Measurements from ENCODE around the gene TIPARP.

The TIPARP gene

GRCh38 chr3:156721687-156722618 is 47.6 kb downstream of the TIPARP start:
- CTCF ChIA-PET = interaction anchor here (0.6 kb wide), 1 partner anchor 1644 kb away, joined by 5 read pairs; no protein-coding TSS in a partner anchor
- POLR2A ChIA-PET (ENCODE audit: low non-redundant PET) = no interaction called here
- H3K27ac ChIP-seq = no peak overlapping the region
- no peak for DNase-seq (ENCODE audit: low spot score)
- TF ChIP-seq, protein P1, sequence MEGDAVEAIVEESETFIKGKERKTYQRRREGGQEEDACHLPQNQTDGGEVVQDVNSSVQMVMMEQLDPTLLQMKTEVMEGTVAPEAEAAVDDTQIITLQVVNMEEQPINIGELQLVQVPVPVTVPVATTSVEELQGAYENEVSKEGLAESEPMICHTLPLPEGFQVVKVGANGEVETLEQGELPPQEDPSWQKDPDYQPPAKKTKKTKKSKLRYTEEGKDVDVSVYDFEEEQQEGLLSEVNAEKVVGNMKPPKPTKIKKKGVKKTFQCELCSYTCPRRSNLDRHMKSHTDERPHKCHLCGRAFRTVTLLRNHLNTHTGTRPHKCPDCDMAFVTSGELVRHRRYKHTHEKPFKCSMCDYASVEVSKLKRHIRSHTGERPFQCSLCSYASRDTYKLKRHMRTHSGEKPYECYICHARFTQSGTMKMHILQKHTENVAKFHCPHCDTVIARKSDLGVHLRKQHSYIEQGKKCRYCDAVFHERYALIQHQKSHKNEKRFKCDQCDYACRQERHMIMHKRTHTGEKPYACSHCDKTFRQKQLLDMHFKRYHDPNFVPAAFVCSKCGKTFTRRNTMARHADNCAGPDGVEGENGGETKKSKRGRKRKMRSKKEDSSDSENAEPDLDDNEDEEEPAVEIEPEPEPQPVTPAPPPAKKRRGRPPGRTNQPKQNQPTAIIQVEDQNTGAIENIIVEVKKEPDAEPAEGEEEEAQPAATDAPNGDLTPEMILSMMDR (conservative IDR thresholded peaks at IDR 0.05; ENCODE audit: low read depth) = no peak

- ChIA-PET POLR2A (ENCODE audit: low non-redundant PET) (no interaction called here), CTCF (interaction anchor here (0.5 kb wide), 1 partner anchor 51 kb away, joined by 3 read pairs; no protein-coding TSS in a partner anchor)
- H3K27ac ChIP-seq = peak overlapping the region; percentile 50
- DNase-seq (ENCODE audit: low spot score) = no peak
- TF ChIP-seq, protein P1 (conservative IDR thresholded peaks at IDR 0.05; ENCODE audit: low read depth) = no peak
These were observed 48.8 kb downstream of the TIPARP start for GRCh38 chr3:156723182-156723619.

GRCh38 chr3:156725682-156726081 is 51.3 kb downstream of the TIPARP start:
- DNase-seq (ENCODE audit: low spot score) = peak; percentile 59
- ChIA-PET CTCF (no interaction called here), POLR2A (ENCODE audit: low non-redundant PET) (no interaction called here)
- TF ChIP-seq, protein P1 (conservative IDR thresholded peaks at IDR 0.05; ENCODE audit: low read depth) = no peak
- H3K27ac ChIP-seq = no peak overlapping the region

DNA sequence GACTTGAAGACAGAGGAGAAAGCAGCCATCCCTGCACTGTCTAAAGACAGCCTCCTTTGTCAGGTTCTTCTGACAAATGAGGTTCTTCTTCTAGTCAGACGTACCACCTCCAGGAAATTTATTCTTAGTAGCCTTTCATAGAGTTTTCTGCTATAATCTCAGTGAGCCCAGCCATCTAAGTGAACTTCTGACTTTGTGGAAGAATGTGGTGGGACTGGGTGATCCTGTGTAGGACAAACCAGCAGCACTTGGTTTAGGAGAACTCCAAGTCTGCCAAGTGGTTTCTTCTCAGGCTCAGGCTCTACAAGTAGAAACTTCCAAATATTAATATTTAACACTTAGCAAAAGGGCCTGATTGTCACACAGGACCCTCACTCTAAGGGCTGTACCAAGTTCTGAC is 52.1 kb downstream of the TIPARP start:
- CTCF ChIA-PET = no interaction called here
- POLR2A ChIA-PET (ENCODE audit: low non-redundant PET) = no interaction called here
- TF ChIP-seq, protein P1 (conservative IDR thresholded peaks at IDR 0.05; ENCODE audit: low read depth) = no peak

GRCh38 chr3:156727519-156728205 is 53.3 kb downstream of the TIPARP start:
- no peak for DNase-seq (ENCODE audit: low spot score)
- ChIA-PET CTCF (no interaction called here), POLR2A (ENCODE audit: low non-redundant PET) (no interaction called here)
- H3K27ac ChIP-seq = peak overlapping the region; percentile 36; the same call in 1 of the 2 replicates
- TF ChIP-seq, protein P1 (conservative IDR thresholded peaks at IDR 0.05; ENCODE audit: low read depth) = no peak

More for the DNA sequence above, 52.1 kb downstream of the TIPARP start:
- no peak for DNase-seq (ENCODE audit: low spot score)
- no peak overlapping the region for H3K27ac ChIP-seq

- ChIA-PET POLR2A (ENCODE audit: low non-redundant PET) (no interaction called here), CTCF (no interaction called here)
- DNase-seq (ENCODE audit: low spot score) = no peak
- peak overlapping the region; percentile 36; the same call in 1 of the 2 replicates for H3K27ac ChIP-seq
- TF ChIP-seq, protein P1 (conservative IDR thresholded peaks at IDR 0.05; ENCODE audit: low read depth) = no peak
These were observed 54.0 kb downstream of the TIPARP start for GRCh38 chr3:156728267-156728985.
